Fibroblast of villous mesenchyme (primary cell): ENCODE data around the gene CUL4B. TPM values are rescaled to one million over a fixed set of nuclear protein-coding genes. Genes with fewer than 3 reads are reported as not detected.

Experiments used
- DNase-seq: peaks from one replicate; pipeline ENCODE4 v3.0.0-alpha.2; 2010; ENCODE audit warnings: low read depth
- H3K4me3 ChIP-seq: 2 replicates; pipeline ENCODE4 v1.5.1; 2011; ENCODE audit warnings: low read depth, mild to moderate bottlenecking, low read length
- CTCF ChIP-seq: IDR thresholded peaks from 2 replicates; pipeline ENCODE4 v1.5.1; 2012; ENCODE audit warnings: low read depth, mild to moderate bottlenecking, low read length; ENCODE audit not compliant: insufficient read depth
- total RNA-seq: library from RNA; depleted of rRNA; stranded (reverse); fragments of >200 nt; gene quantifications from 2 replicates; pipeline ENCODE4 v1.2.3, GENCODE V29; 2012

The CUL4B gene
- total RNA-seq, 1 donor: 212 TPM

GRCh38 chrX:120534413-120535205, 26.2 kb downstream of the CUL4B start:
- DNase-seq: no peak
- no peak overlapping the region for H3K4me3 ChIP-seq
- TF ChIP-seq CTCF: no peak

- DNase-seq: no peak
- no peak overlapping the region for H3K4me3 ChIP-seq
- TF ChIP-seq CTCF: no peak
Measured at GRCh38 chrX:120522820-120523219, 37.9 kb downstream of the CUL4B start.

GRCh38 chrX:120517936-120518335, 42.8 kb downstream of the CUL4B start:
- TF ChIP-seq CTCF: no peak
- DNase-seq: peak; percentile 53
- H3K4me3 ChIP-seq: no peak overlapping the region

GRCh38 chrX:120514236-120514635, 46.5 kb downstream of the CUL4B start:
- TF ChIP-seq CTCF: peak; percentile 50
- no peak overlapping the region for H3K4me3 ChIP-seq
- peak; percentile 19 for DNase-seq

GRCh38 chrX:120512627-120513026, 48.1 kb downstream of the CUL4B start:
- no peak for DNase-seq
- no peak overlapping the region for H3K4me3 ChIP-seq
- no peak for TF ChIP-seq CTCF

GRCh38 chrX:120512222-120512621, 48.5 kb downstream of the CUL4B start:
- TF ChIP-seq CTCF: no peak
- no peak overlapping the region for H3K4me3 ChIP-seq
- DNase-seq: no peak

- H3K4me3 ChIP-seq: no peak overlapping the region
- TF ChIP-seq CTCF: no peak
- DNase-seq: no peak
Measured at GRCh38 chrX:120504569-120504968, 56.2 kb downstream of the CUL4B start.
